Measurements from ENCODE around the gene BLNK.

GRCh38 chr10:96270571-96270970 lies 798 bp downstream of the BLNK start:
- TF ChIP-seq CTCF (IDR thresholded peaks at IDR 0.05; ENCODE audit: low read depth, low read length) (no peak), EZH2phosphoT487 (IDR thresholded peaks at IDR 0.05; ENCODE audit: low read depth) (no peak)
